ENCODE results near the gene EDN1. TPM values are rescaled to one million over a fixed set of nuclear protein-coding genes. Genes with fewer than 3 reads are reported as not detected.

EDN1 gene
- total RNA-seq, 1 experiment from 2014 or later, result 25.6 TPM

DNA sequence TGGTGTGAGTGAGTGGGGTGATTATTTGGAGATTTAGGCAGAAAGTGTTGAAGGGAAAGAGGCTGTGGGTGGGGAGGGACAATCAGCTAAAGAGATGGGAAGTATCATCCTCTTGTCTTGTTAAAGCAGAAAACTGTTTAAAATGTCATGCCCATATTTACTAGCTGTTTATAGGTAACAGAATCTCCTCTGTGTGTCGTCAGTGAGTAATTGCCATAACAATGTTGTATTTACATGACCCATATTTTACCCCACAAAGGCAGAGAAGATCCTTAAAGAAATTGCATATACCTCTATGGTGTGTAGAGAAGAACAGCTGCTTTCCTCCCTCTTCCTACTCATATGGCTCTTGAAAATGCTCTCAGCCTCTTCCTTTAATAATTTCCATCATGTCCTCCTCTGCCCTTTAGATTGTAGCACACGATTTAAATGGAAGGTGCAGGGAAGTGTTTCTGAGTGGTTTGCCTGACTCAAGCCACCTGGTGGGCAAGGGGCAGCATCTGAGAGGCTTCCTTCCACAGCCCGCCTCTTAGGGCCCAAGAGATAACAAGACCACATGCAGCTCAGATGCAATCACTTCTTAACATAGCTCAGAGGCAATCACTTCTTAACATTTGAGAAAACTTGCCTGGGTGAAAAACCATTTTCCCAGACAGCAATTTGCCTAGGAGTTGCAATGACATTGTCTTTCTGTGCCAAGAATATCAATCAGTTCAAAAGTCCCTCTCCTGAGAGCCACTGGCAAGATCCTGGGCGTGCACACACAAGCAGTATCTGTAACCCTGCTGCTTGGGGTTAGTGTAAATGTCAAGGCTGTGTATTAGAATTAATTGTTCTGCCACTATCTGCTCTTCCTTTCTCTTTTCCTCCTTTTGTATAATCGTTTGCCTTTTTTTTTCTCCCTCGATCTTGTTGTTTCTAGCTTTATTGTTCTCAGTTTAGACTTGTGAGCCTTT, 44.1 kb upstream of the EDN1 start:
- no peaks in the 10 kb centered on the region for H3K9me3 ChIP-seq (ENCODE audit: low read length)
- DNase-seq (peak; percentile 69), ATAC-seq (peak; percentile 89)
- BruUV-seq (replicated peaks), result no TSS peak
- ChIA-PET POLR2A (ENCODE audit: unreplicated experiment) (interaction anchor here (0.5 kb wide), 1 partner anchor 42 kb away, joined by 11 read pairs; no protein-coding TSS in a partner anchor), CTCF (interaction anchor here (0.6 to 1.4 kb wide), 2 partner anchors 36 to 43 kb away, joined by 3 to 5 read pairs; no protein-coding TSS in a partner anchor)
- intact Hi-C loops (cut with micrococcal nuclease), result loop anchor here (5.0 kb wide), 1 partner anchor 96 kb away; no protein-coding TSS in a partner anchor
- H2AFZ ChIP-seq (ENCODE audit: low read length), result no peak overlapping the region
- no peaks in the 10 kb centered on the region for H3K79me2 ChIP-seq (ENCODE audit: low read length)
- H3K4me3 ChIP-seq (ENCODE audit: low read length), result no peak overlapping the region
- no peaks in the 10 kb centered on the region for H3K27me3 ChIP-seq (ENCODE audit: low read length)
- no peak overlapping the region for H3K9ac ChIP-seq (ENCODE audit: low read length)
- peaks cover 36% of the 10 kb centered on the region for H3K4me1 ChIP-seq (ENCODE audit: insufficient read depth, low read length)
- H4K20me1 ChIP-seq (ENCODE audit: low read length), result no peaks in the 10 kb centered on the region
- TF ChIP-seq, protein P1, sequence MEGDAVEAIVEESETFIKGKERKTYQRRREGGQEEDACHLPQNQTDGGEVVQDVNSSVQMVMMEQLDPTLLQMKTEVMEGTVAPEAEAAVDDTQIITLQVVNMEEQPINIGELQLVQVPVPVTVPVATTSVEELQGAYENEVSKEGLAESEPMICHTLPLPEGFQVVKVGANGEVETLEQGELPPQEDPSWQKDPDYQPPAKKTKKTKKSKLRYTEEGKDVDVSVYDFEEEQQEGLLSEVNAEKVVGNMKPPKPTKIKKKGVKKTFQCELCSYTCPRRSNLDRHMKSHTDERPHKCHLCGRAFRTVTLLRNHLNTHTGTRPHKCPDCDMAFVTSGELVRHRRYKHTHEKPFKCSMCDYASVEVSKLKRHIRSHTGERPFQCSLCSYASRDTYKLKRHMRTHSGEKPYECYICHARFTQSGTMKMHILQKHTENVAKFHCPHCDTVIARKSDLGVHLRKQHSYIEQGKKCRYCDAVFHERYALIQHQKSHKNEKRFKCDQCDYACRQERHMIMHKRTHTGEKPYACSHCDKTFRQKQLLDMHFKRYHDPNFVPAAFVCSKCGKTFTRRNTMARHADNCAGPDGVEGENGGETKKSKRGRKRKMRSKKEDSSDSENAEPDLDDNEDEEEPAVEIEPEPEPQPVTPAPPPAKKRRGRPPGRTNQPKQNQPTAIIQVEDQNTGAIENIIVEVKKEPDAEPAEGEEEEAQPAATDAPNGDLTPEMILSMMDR (conservative IDR thresholded peaks at IDR 0.05; ENCODE audit: low read depth, low read length), result no peak
- no peak for TF ChIP-seq EZH2 (IDR thresholded peaks at IDR 0.05; ENCODE audit: low read length, unreplicated experiment)
- no peak for TF ChIP-seq EZH2phosphoT487 (IDR thresholded peaks at IDR 0.05; ENCODE audit: borderline replicate concordance, low read length)
- H3K9me2 ChIP-seq (replicated peaks; ENCODE audit: low read length), result no peaks in the 10 kb centered on the region
- no peaks in the 10 kb centered on the region for H3F3A ChIP-seq (ENCODE audit: low read length, unreplicated experiment)
- no peaks in the 10 kb centered on the region for H3K36me3 ChIP-seq (ENCODE audit: low read depth, low read length)
- H3K4me2 ChIP-seq (ENCODE audit: low read length), result peak overlapping the region; percentile 61
- peak overlapping the region; percentile 50 for H3K27ac ChIP-seq (ENCODE audit: low read length)

DNA sequence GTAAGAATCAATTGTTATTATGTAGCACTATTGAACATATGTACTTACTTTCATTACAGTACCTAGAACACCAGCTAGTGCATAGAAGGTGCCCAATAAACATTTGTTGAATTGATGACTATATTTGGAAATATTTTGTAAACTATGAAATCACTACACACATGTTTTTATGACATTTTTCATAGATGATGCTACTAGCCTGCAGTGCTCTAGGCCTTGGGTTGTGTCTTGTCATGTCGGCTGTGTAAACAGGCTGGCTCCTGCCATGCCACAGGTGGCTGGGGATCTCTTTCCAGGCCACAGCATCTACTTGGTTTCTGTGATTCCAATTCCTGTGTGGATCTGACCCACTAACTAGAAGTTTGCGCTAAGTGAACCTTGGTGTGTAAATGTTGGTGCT, 43.3 kb upstream of the EDN1 start:
- Histone ChIP-seq H3K4me2 (ENCODE audit: low read length) (no peak overlapping the region), H3K27ac (ENCODE audit: low read length) (no peak overlapping the region), H3K79me2 (ENCODE audit: low read length) (no peaks in the 10 kb centered on the region), H3K9ac (ENCODE audit: low read length) (no peak overlapping the region), H4K20me1 (ENCODE audit: low read length) (no peaks in the 10 kb centered on the region), H3K4me1 (ENCODE audit: insufficient read depth, low read length) (peaks cover 36% of the 10 kb centered on the region), H3K27me3 (ENCODE audit: low read length) (no peaks in the 10 kb centered on the region), H3K9me3 (ENCODE audit: low read length) (no peaks in the 10 kb centered on the region), H3K36me3 (ENCODE audit: low read depth, low read length) (no peaks in the 10 kb centered on the region), H3K4me3 (ENCODE audit: low read length) (no peak overlapping the region), H3K9me2 (replicated peaks; ENCODE audit: low read length) (no peaks in the 10 kb centered on the region), H3F3A (ENCODE audit: low read length, unreplicated experiment) (no peaks in the 10 kb centered on the region), H2AFZ (ENCODE audit: low read length) (no peak overlapping the region)
- ChIA-PET CTCF (no interaction called here), POLR2A (ENCODE audit: unreplicated experiment) (no interaction called here)
- BruUV-seq (replicated peaks), result no TSS peak
- TF ChIP-seq EZH2phosphoT487 (IDR thresholded peaks at IDR 0.05; ENCODE audit: borderline replicate concordance, low read length) (no peak), EZH2 (IDR thresholded peaks at IDR 0.05; ENCODE audit: low read length, unreplicated experiment) (no peak)
- TF ChIP-seq, protein P1 (conservative IDR thresholded peaks at IDR 0.05; ENCODE audit: low read depth, low read length), result no peak
- peak; percentile 41 for DNase-seq
- ATAC-seq, result no peak
- intact Hi-C loops (cut with micrococcal nuclease), result loop anchor here (5.0 kb wide), 1 partner anchor 95 kb away; no protein-coding TSS in a partner anchor
